GM23338 (cell line): ENCODE data around the gene IMMP2L. TPM values are rescaled to one million over a fixed set of nuclear protein-coding genes. Genes with fewer than 3 reads are reported as not detected.

Experiments
- ATAC-seq: fragments of 200-7000 bp; cut with Tn5 transposase; 3 replicates; pipeline ENCODE4 v1.9.1; 2020
- DNase-seq: peaks from one replicate; pipeline ENCODE4 v3.0.0-alpha.2; 2015; ENCODE audit warnings: low spot score
- H2AFZ ChIP-seq: fragments of 200-600 bp; sonication (generic); 2 replicates; pipeline ENCODE4 v1.8.0; 2016; ENCODE audit warnings: antibody characterized with exemption, mild to moderate bottlenecking, moderate library complexity
- H3F3A ChIP-seq: fragments of 200-600 bp; sonication (generic); replicated peaks from 2 replicates; pipeline ENCODE4 v1.8.0; 2017; ENCODE audit warnings: antibody characterized with exemption, mixed run types, low read depth
- H3K27ac ChIP-seq: fragments of 200-600 bp; sonication (generic); 2 replicates; pipeline ENCODE4 v1.6.1; 2016; ENCODE audit warnings: low read depth
- H3K27me3 ChIP-seq: fragments of 200-600 bp; sonication (generic); 2 replicates; pipeline ENCODE4 v1.8.0; 2016; ENCODE audit warnings: mild to moderate bottlenecking, mixed run types, moderate library complexity; ENCODE audit not compliant: insufficient read depth
- H3K36me3 ChIP-seq: fragments of 200-600 bp; sonication (generic); 2 replicates; pipeline ENCODE4 v1.8.0; 2016; ENCODE audit warnings: mild to moderate bottlenecking; ENCODE audit not compliant: insufficient read depth
- H3K4me1 ChIP-seq: fragments of 200-600 bp; sonication (generic); 2 replicates; pipeline ENCODE4 v1.8.0; 2016; ENCODE audit warnings: mild to moderate bottlenecking, moderate library complexity; ENCODE audit not compliant: insufficient read depth
- H3K4me2 ChIP-seq: fragments of 200-600 bp; sonication (generic); 2 replicates; pipeline ENCODE4 v1.7.1; 2017; ENCODE audit warnings: mixed run types
- H3K4me3 ChIP-seq: fragments of 200-600 bp; sonication (generic); 2 replicates; pipeline ENCODE4 v1.6.1; 2016; ENCODE audit warnings: mixed run types
- H3K79me2 ChIP-seq: fragments of 200-600 bp; sonication (generic); replicated peaks from 2 replicates; pipeline ENCODE4 v1.8.0; 2017; ENCODE audit warnings: mild to moderate bottlenecking; ENCODE audit not compliant: insufficient read depth
- H3K9me2 ChIP-seq: fragments of 200-600 bp; sonication (generic); 2 replicates; pipeline ENCODE4 v1.8.0; 2017; ENCODE audit not compliant: insufficient read depth
- H4K20me1 ChIP-seq: fragments of 200-600 bp; sonication (generic); replicated peaks from 2 replicates; pipeline ENCODE4 v1.8.0; 2017; ENCODE audit warnings: mild to moderate bottlenecking; ENCODE audit not compliant: insufficient read depth
- H3K27ac Mint-ChIP-seq: 2 replicates; pipeline ENCODE4 v1.8.0; 2020; ENCODE audit warnings: inconsistent platforms, mild to moderate bottlenecking, moderate library complexity, mixed read lengths
- H3K27me3 Mint-ChIP-seq: 3 replicates; pipeline ENCODE4 v1.8.0; 2022; ENCODE audit warnings: low read depth, mild to moderate bottlenecking, moderate library complexity, mixed read lengths, inconsistent platforms; ENCODE audit not compliant: insufficient read depth, poor library complexity
- H3K36me3 Mint-ChIP-seq: 3 replicates; pipeline ENCODE4 v1.8.0; 2021; ENCODE audit warnings: low read depth, mild to moderate bottlenecking, inconsistent platforms, moderate library complexity, mixed read lengths
- H3K4me1 Mint-ChIP-seq: 3 replicates; pipeline ENCODE4 v1.8.0; 2020; ENCODE audit warnings: mild to moderate bottlenecking, inconsistent platforms, mixed read lengths
- H3K4me3 Mint-ChIP-seq: 3 replicates; pipeline ENCODE4 v1.8.0; 2021; ENCODE audit warnings: moderate library complexity, mild to moderate bottlenecking, inconsistent platforms, mixed read lengths
- H3K9me3 Mint-ChIP-seq: 3 replicates; pipeline ENCODE4 v1.8.0; 2020; ENCODE audit warnings: moderate library complexity, mild to moderate bottlenecking, inconsistent platforms, mixed read lengths
- CREB1 ChIP-seq: fragments of 250-450 bp; sonication (Bioruptor Pico); IDR thresholded peaks from 2 replicates; pipeline ENCODE4 v1.5.0; 2020; ENCODE audit warnings: low read depth, mild to moderate bottlenecking, moderate library complexity
- EZH2 ChIP-seq: fragments of 200-600 bp; sonication (generic); IDR thresholded peaks from one replicate; pipeline ENCODE4 v1.8.0; 2017; ENCODE audit warnings: antibody characterized with exemption, mild to moderate bottlenecking, low read depth; ENCODE audit not compliant: unreplicated experiment
- JUNB ChIP-seq: IDR thresholded peaks from one replicate; pipeline ENCODE4 v1.6.1; 2016; ENCODE audit warnings: antibody characterized with exemption; ENCODE audit not compliant: unreplicated experiment
- NANOG ChIP-seq: IDR thresholded peaks from 2 replicates; pipeline ENCODE4 v1.6.1; 2016; ENCODE audit warnings: antibody characterized with exemption, borderline replicate concordance
- POLR2AphosphoS5 ChIP-seq: IDR thresholded peaks from 2 replicates; pipeline ENCODE4 v1.6.1; 2016; ENCODE audit warnings: antibody characterized with exemption, low read depth
- STAT1 ChIP-seq: IDR thresholded peaks from one replicate; pipeline ENCODE4 v1.6.1; 2016; ENCODE audit warnings: antibody characterized with exemption; ENCODE audit not compliant: unreplicated experiment
- ZNF114 ChIP-seq: fragments of 250-450 bp; sonication (Bioruptor Pico); IDR thresholded peaks from 2 replicates; pipeline ENCODE4 v1.5.0; 2020; ENCODE audit warnings: mild to moderate bottlenecking, moderate library complexity
- polyA plus RNA-seq: library from polyadenylated mRNA; unstranded; fragments of >200 nt; fragmentation: Nextera tagmentation; extraction: Ambion mirVana; gene quantifications from 2 replicates; pipeline ENCODE4 v1.2.1, GENCODE V29; 2016
- total RNA-seq: library from RNA; depleted of rRNA; stranded (reverse); fragments of >200 nt; shearing (Covaris generic); gene quantifications from 2 replicates; pipeline ENCODE4 v1.2.3, GENCODE V29; 2014
- TF ChIP-seq, protein P1 (sequence below): IDR thresholded peaks from 2 replicates; pipeline ENCODE4 v1.6.1; 2016; ENCODE audit warnings: antibody characterized with exemption
- TF ChIP-seq, protein P2 (sequence below): IDR thresholded peaks from one replicate; pipeline ENCODE4 v1.6.1; 2018; ENCODE audit warnings: antibody characterized with exemption; ENCODE audit not compliant: unreplicated experiment
- TF ChIP-seq, protein P3 (sequence below): fragments of 250-450 bp; sonication (Bioruptor Pico); IDR thresholded peaks from 2 replicates; pipeline ENCODE4 v1.5.0; 2020; ENCODE audit warnings: mild to moderate bottlenecking, moderate library complexity

The IMMP2L gene
- total and polyA plus RNA-seq, 2 experiments from 2014 or later: 7.3 to 14.0 TPM

DNA sequence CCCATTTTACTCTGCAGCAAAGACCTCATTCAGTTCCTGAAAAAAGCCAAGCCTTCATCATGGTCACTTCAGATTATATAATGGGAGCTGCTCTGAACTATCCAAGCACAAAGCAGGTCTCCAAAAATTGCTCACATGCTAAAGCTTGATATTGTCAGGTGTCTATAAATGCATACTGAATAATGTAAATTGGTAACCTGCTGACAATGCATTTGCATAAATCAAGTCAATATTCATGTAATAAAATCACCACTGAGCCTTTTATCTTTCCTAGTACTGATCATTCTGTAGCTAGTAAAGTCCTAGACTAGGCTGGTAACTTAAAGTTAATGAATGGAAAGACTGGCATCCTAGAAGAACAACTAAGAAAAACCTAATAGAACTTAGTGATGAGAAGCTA is 188.3 kb downstream of the IMMP2L start (continued):
- TF ChIP-seq, protein P1, sequence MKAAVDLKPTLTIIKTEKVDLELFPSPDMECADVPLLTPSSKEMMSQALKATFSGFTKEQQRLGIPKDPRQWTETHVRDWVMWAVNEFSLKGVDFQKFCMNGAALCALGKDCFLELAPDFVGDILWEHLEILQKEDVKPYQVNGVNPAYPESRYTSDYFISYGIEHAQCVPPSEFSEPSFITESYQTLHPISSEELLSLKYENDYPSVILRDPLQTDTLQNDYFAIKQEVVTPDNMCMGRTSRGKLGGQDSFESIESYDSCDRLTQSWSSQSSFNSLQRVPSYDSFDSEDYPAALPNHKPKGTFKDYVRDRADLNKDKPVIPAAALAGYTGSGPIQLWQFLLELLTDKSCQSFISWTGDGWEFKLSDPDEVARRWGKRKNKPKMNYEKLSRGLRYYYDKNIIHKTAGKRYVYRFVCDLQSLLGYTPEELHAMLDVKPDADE: no peak

DNA sequence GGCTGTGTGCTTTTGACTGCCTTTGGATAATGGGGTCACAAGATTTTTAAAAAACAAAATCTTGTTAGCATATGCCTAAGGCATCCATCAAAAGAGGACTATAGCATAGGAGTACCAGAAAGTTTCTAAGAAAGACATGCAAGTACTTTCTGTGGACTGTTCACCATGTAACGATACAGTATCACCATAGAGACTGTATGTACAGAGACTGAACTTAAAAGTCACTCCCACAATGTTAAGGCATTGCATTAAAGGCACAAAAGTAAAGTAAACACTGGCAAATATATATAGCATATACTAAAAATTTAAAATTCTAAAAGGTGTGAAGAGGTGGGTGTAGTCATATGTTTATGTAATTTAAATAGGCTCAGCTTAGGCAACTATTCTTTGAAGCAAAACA is 190.9 kb downstream of the IMMP2L start:
- H3K4me2 ChIP-seq: no peak overlapping the region
- H3K79me2 ChIP-seq: no peaks in the 10 kb centered on the region
- H3K27me3 ChIP-seq: no peaks in the 10 kb centered on the region
- no peaks in the 10 kb centered on the region for H3K36me3 Mint-ChIP-seq
- no peaks in the 10 kb centered on the region for H3K4me1 ChIP-seq
- no peak overlapping the region for H3K4me3 ChIP-seq
- H4K20me1 ChIP-seq: no peaks in the 10 kb centered on the region
- no peaks in the 10 kb centered on the region; the same call in 2 of the 3 replicates for H3K4me1 Mint-ChIP-seq
- no peak for ATAC-seq
- H3K36me3 ChIP-seq: no peaks in the 10 kb centered on the region
- H3F3A ChIP-seq: no peaks in the 10 kb centered on the region
- H3K27me3 Mint-ChIP-seq: no peaks in the 10 kb centered on the region
- H3K4me3 Mint-ChIP-seq: no peak overlapping the region
- H3K9me3 Mint-ChIP-seq: no peaks in the 10 kb centered on the region
- no peak for DNase-seq
- no peak overlapping the region for H2AFZ ChIP-seq
- TF ChIP-seq, protein P2, sequence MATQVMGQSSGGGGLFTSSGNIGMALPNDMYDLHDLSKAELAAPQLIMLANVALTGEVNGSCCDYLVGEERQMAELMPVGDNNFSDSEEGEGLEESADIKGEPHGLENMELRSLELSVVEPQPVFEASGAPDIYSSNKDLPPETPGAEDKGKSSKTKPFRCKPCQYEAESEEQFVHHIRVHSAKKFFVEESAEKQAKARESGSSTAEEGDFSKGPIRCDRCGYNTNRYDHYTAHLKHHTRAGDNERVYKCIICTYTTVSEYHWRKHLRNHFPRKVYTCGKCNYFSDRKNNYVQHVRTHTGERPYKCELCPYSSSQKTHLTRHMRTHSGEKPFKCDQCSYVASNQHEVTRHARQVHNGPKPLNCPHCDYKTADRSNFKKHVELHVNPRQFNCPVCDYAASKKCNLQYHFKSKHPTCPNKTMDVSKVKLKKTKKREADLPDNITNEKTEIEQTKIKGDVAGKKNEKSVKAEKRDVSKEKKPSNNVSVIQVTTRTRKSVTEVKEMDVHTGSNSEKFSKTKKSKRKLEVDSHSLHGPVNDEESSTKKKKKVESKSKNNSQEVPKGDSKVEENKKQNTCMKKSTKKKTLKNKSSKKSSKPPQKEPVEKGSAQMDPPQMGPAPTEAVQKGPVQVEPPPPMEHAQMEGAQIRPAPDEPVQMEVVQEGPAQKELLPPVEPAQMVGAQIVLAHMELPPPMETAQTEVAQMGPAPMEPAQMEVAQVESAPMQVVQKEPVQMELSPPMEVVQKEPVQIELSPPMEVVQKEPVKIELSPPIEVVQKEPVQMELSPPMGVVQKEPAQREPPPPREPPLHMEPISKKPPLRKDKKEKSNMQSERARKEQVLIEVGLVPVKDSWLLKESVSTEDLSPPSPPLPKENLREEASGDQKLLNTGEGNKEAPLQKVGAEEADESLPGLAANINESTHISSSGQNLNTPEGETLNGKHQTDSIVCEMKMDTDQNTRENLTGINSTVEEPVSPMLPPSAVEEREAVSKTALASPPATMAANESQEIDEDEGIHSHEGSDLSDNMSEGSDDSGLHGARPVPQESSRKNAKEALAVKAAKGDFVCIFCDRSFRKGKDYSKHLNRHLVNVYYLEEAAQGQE: no peak
- TF ChIP-seq STAT1: no peak
- TF ChIP-seq, protein P3, sequence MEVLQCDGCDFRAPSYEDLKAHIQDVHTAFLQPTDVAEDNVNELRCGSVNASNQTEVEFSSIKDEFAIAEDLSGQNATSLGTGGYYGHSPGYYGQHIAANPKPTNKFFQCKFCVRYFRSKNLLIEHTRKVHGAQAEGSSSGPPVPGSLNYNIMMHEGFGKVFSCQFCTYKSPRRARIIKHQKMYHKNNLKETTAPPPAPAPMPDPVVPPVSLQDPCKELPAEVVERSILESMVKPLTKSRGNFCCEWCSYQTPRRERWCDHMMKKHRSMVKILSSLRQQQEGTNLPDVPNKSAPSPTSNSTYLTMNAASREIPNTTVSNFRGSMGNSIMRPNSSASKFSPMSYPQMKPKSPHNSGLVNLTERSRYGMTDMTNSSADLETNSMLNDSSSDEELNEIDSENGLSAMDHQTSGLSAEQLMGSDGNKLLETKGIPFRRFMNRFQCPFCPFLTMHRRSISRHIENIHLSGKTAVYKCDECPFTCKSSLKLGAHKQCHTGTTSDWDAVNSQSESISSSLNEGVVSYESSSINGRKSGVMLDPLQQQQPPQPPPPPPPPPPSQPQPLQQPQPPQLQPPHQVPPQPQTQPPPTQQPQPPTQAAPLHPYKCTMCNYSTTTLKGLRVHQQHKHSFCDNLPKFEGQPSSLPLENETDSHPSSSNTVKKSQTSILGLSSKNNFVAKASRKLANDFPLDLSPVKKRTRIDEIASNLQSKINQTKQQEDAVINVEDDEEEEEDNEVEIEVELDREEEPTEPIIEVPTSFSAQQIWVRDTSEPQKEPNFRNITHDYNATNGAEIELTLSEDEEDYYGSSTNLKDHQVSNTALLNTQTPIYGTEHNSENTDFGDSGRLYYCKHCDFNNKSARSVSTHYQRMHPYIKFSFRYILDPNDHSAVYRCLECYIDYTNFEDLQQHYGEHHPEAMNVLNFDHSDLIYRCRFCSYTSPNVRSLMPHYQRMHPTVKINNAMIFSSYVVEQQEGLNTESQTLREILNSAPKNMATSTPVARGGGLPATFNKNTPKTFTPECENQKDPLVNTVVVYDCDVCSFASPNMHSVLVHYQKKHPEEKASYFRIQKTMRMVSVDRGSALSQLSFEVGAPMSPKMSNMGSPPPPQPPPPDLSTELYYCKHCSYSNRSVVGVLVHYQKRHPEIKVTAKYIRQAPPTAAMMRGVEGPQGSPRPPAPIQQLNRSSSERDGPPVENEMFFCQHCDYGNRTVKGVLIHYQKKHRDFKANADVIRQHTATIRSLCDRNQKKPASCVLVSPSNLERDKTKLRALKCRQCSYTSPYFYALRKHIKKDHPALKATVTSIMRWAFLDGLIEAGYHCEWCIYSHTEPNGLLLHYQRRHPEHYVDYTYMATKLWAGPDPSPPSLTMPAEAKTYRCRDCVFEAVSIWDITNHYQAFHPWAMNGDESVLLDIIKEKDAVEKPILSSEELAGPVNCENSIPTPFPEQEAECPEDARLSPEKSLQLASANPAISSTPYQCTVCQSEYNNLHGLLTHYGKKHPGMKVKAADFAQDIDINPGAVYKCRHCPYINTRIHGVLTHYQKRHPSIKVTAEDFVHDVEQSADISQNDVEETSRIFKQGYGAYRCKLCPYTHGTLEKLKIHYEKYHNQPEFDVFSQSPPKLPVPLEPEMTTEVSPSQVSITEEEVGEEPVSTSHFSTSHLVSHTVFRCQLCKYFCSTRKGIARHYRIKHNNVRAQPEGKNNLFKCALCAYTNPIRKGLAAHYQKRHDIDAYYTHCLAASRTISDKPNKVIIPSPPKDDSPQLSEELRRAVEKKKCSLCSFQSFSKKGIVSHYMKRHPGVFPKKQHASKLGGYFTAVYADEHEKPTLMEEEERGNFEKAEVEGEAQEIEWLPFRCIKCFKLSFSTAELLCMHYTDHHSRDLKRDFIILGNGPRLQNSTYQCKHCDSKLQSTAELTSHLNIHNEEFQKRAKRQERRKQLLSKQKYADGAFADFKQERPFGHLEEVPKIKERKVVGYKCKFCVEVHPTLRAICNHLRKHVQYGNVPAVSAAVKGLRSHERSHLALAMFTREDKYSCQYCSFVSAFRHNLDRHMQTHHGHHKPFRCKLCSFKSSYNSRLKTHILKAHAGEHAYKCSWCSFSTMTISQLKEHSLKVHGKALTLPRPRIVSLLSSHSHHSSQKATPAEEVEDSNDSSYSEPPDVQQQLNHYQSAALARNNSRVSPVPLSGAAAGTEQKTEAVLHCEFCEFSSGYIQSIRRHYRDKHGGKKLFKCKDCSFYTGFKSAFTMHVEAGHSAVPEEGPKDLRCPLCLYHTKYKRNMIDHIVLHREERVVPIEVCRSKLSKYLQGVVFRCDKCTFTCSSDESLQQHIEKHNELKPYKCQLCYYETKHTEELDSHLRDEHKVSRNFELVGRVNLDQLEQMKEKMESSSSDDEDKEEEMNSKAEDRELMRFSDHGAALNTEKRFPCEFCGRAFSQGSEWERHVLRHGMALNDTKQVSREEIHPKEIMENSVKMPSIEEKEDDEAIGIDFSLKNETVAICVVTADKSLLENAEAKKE (CRISPR knock-in tag): no peak
- TF ChIP-seq, protein P1: no peak
- no peak for TF ChIP-seq POLR2AphosphoS5
- TF ChIP-seq NANOG: no peak
- no peak for TF ChIP-seq CREB1
- TF ChIP-seq EZH2: no peak
- TF ChIP-seq ZNF114 (CRISPR knock-in tag): no peak
- TF ChIP-seq JUNB: no peak
- no peaks in the 10 kb centered on the region for H3K9me2 ChIP-seq
- no peak overlapping the region for H3K27ac Mint-ChIP-seq
- no peak overlapping the region for H3K27ac ChIP-seq
